ENCODE results near the gene PRICKLE4.
"Not testable (repeated sequence)": the region's sequence is repeated elsewhere in the genome, so short reads cannot be mapped to it uniquely, and the experiment has no call there.

The PRICKLE4 gene

DNA sequence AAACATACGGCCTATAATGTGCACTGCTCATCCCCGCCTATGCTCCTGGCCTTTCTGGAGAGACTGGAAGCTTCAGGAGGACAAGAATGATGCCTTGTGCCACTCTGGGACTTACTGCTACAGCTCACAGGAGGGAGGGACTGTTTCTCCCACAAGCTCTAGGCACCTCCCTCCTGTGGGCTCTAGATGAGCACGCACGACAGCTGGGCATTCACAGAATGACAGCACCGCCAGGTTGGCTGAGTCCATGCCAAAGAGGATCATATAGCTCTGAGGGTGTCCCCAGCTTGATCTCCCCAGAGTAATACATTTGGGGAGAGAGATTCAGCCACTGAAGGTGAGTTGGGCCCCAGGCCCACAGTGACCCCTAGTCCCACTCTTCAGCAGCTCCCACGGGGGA, 23.3 kb upstream of the PRICKLE4 start:
- Mint-ChIP-seq H3K27me3 (peaks cover 22% of the 10 kb centered on the region), H3K36me3 (no peaks in the 10 kb centered on the region), H3K9me3 (no peaks in the 10 kb centered on the region), H3K27ac (no peak overlapping the region), H3K4me3 (no peak overlapping the region), H3K4me1 (no peaks in the 10 kb centered on the region)
- no peak for DNase-seq
- CTCF ChIA-PET: no interaction called here

DNA sequence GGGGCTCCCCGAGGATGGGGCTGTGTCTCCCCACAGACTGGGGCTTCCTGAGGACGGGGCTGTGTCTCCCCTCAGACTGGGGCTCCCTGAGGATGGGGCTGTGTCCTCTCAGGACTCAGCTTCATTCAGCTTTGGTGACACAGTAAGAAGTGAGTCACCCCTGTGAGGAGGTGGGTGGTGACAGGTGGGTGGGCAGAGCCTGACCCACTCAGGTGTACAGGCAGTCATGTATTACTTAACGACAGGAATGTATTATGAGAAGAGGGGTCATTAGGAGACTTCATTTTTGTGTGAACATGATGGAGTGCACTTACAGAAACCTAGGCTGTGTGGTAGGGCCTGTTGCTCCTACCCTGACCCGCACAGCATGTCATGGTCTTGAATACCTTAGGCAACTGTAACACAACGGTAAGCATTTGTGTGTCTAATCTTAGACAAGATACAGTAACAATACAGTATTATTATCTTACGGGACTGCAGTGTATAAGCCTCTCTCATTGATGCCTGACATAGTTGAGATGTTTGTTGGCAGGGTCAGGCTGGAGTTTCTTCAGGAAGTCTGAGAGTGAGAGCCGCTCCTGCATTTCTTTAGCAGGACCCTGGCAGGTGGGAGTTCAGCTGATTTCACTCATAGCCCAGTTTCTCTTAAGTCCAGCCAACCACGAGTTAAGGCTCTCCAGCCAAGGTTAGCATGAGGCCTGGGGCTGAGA, 22.5 kb upstream of the PRICKLE4 start:
- Mint-ChIP-seq H3K27me3 (peaks cover 22% of the 10 kb centered on the region), H3K36me3 (no peaks in the 10 kb centered on the region), H3K9me3 (no peaks in the 10 kb centered on the region), H3K4me3 (no peak overlapping the region), H3K27ac (no peak overlapping the region), H3K4me1 (no peaks in the 10 kb centered on the region)
- CTCF ChIA-PET: no interaction called here
- no peak for DNase-seq

GRCh38 chr6:41758641-41759035, 21.9 kb upstream of the PRICKLE4 start:
- Mint-ChIP-seq H3K9me3 (no peaks in the 10 kb centered on the region), H3K27me3 (peaks cover 22% of the 10 kb centered on the region), H3K4me3 (no peak overlapping the region), H3K4me1 (no peaks in the 10 kb centered on the region), H3K27ac (no peak overlapping the region), H3K36me3 (no peaks in the 10 kb centered on the region)
- DNase-seq: no peak
- CTCF ChIA-PET: no interaction called here

- H3K36me3 Mint-ChIP-seq: no peaks in the 10 kb centered on the region
- no peak overlapping the region for H3K27ac Mint-ChIP-seq
- H3K27me3 Mint-ChIP-seq: peaks cover 17% of the 10 kb centered on the region
- no peak overlapping the region for H3K4me3 Mint-ChIP-seq
- no peaks in the 10 kb centered on the region for H3K4me1 Mint-ChIP-seq
- no peak for DNase-seq
- CTCF ChIA-PET: no interaction called here
- H3K9me3 Mint-ChIP-seq: no peaks in the 10 kb centered on the region
Measured at GRCh38 chr6:41759106-41759904, 21.3 kb upstream of the PRICKLE4 start.

DNA sequence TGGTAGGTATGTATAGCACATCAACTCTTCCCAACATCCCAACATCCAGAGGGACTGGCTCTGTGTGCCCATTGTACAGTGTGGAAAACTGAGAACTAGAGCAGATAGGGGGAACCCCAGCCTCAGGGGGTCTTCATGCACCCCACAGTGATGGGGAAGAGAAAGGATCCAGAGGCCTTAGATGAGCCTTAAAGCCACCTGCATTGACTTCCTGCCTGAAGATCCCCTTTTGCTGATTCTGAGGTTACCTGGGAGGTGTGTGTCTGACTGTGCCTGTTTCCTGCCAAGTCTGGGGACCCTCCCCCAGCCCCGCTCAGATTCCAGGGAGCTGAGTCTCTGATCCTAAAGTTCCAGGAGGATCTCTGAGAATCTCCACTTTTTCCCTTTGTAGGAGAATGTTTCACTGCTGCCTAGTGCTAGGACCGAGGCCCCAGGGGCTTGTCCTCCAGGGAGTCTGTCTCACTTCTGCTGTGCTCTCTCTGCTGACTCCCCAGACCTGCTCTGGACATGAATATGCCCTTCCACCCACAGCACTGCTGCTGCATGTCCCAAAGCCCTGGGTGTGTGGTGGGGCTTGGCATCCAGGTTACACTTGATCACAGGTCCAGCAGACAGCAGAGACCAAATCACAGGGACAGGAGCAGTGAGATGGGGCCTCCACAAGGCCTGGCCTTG, 20.5 kb upstream of the PRICKLE4 start:
- no peaks in the 10 kb centered on the region for H3K4me1 Mint-ChIP-seq
- no peaks in the 10 kb centered on the region for H3K36me3 Mint-ChIP-seq
- no peak overlapping the region for H3K27ac Mint-ChIP-seq
- CTCF ChIA-PET: no interaction called here
- peaks cover 17% of the 10 kb centered on the region for H3K27me3 Mint-ChIP-seq
- H3K9me3 Mint-ChIP-seq: no peaks in the 10 kb centered on the region
- DNase-seq: no peak
- no peak overlapping the region for H3K4me3 Mint-ChIP-seq

GRCh38 chr6:41763470-41763869, 17.1 kb upstream of the PRICKLE4 start:
- Mint-ChIP-seq H3K4me3 (no peak overlapping the region), H3K27ac (no peak overlapping the region), H3K27me3 (peaks cover 13% of the 10 kb centered on the region), H3K9me3 (no peaks in the 10 kb centered on the region), H3K4me1 (peaks cover 4% of the 10 kb centered on the region), H3K36me3 (no peaks in the 10 kb centered on the region)
- DNase-seq: no peak
- CTCF ChIA-PET: interaction anchor here (0.9 kb wide), 1 partner anchor 13 kb away, joined by 6 read pairs; no protein-coding TSS in a partner anchor

DNA sequence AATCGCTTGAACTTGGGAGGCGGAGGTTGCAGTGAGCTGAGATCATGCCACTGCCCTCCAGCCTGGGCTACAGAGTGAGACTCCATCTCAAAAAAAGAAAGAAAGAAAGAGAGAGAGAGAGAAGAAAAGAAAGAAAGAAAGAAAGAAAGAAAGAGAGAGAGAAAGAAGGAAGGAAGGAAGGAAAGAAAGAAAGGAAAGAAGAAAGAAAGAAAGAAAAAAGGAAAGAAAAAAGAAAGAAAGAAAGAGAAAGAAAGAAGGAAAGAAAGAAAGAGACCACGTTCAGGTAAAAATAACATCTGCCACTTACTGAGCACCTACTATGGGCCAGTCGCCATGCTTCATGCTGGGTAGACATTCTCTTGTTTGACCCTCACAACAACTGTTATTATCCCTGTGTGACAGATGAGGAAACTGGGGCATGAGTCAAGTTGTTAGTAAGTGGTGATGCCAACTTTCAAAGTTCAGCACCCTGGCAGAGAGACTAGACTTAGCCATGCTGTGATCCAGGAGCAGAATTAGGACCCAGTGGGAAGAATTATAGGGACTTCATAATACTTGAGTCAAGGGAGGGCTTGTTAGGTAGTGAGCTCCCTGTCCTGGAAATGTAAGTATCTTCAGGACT, 14.4 kb upstream of the PRICKLE4 start:
- H3K27me3 Mint-ChIP-seq, CTCF ChIA-PET, H3K4me3 Mint-ChIP-seq, H3K9me3 Mint-ChIP-seq, H3K27ac Mint-ChIP-seq, DNase-seq, H3K36me3 Mint-ChIP-seq: not testable (repeated sequence)
- H3K4me1 Mint-ChIP-seq: peaks cover 13% of the 10 kb centered on the region

DNA sequence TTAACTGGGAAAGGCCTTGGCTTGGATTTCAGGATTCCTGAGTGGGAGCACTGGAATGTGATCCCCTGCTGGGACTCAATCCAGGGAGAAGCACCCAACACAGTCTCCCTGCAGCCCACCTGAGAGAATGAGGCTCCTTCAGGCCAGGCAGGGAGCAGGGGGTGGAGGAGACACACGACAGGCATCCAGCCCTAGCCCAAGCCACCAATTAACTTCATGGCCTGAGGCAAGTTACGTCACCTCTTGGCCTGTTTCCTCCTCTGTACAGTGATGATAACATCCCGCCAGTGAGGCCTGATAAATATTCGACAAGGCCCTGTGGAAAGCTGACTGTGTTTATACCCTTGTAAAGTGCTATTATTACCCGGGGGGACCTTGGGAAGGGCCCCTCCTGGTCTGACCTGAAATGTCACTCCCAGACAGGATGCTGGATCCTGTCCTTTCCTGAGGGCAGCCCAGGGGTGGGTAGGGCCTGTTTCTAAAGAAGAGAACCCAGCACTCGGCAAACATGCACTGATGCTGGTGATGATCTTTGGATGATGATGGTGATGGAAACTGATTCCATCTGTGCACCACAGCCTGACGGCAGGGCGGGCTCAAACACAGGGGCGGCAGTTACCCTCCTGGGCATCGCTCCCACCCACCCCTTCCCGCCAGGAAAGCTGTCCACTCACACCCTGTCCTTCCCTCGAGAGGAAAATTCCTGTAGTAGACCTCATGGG, 13.3 kb upstream of the PRICKLE4 start:
- no peak overlapping the region for H3K27ac Mint-ChIP-seq
- H3K9me3 Mint-ChIP-seq: no peaks in the 10 kb centered on the region
- CTCF ChIA-PET: interaction anchor here (1.3 to 1.8 kb wide), 2 partner anchors 10 to 19 kb away, joined by 4 to 9 read pairs; no protein-coding TSS in a partner anchor
- H3K27me3 Mint-ChIP-seq: peaks cover 7% of the 10 kb centered on the region
- no peak for DNase-seq
- H3K4me1 Mint-ChIP-seq: peaks cover 13% of the 10 kb centered on the region
- no peak overlapping the region for H3K4me3 Mint-ChIP-seq
- H3K36me3 Mint-ChIP-seq: peaks cover 5% of the 10 kb centered on the region

DNA sequence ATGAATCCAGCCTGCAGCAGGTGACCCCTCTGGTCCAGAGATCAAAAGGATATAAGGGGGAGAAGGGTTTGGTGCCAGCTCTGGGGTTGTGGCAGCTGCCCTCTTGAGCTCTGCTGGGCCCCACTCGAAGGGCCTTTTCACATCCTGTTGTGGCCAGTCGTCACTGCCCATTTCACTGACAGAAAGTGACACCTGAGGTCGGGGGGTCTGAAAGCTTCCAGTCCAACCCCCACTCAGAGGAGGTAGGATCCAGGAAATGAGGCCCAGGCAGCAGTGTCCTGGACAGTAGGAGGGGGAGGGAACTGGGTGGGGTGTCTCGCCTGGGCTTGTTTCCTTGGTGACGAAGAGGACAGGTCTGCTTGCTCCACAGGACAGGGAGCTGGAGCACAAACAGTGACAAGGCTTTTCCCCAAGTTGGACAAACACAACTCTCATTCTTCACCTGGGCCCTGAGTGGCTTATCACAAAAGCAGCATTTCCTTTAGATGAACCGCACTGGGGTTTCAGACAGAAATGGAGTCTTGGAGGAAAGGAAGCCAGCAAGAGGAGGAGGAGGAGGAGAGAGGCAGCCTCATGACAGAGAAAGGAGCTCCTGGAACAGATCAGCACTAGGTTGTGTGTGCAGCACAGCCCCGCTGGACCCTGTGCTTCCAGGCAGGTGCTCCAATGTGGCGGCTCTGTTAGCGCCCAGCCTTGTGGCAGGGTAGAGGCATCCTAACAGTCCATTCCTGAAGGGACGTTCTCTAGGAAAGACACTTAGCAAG, 11.9 kb upstream of the PRICKLE4 start:
- CTCF ChIA-PET: interaction anchor here (1.8 kb wide), 1 partner anchor 9 kb away, joined by 9 read pairs; no protein-coding TSS in a partner anchor
- peaks cover 13% of the 10 kb centered on the region for H3K4me1 Mint-ChIP-seq
- no peaks in the 10 kb centered on the region for H3K9me3 Mint-ChIP-seq
- H3K27ac Mint-ChIP-seq: peak overlapping the region; percentile 42
- H3K27me3 Mint-ChIP-seq: peaks cover 7% of the 10 kb centered on the region
- no peak overlapping the region for H3K4me3 Mint-ChIP-seq
- H3K36me3 Mint-ChIP-seq: peaks cover 8% of the 10 kb centered on the region
- DNase-seq: peak; percentile 25

DNA sequence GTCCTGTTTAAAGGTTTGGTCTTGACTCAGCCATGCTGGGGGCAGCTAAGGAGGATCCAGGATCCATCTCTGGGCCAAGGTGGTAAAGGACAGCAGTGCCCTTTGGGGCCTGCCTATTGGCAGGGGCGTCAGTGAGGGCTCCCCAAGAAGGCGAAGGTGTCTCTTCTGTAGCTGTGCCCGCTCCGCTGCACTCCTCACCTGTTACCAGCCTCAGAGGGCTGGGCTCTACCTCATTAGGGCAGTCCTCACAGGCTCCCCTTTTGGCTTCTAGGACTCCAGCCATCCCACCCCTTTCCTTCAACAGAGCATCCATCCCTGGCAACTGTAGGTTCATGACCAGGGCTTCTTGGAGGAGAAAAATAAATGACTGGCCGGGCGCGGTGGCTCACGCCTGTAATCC, 11.2 kb upstream of the PRICKLE4 start:
- peaks cover 7% of the 10 kb centered on the region for H3K27me3 Mint-ChIP-seq
- no peak overlapping the region for H3K27ac Mint-ChIP-seq
- DNase-seq: no peak
- peaks cover 13% of the 10 kb centered on the region for H3K4me1 Mint-ChIP-seq
- H3K36me3 Mint-ChIP-seq: peaks cover 8% of the 10 kb centered on the region
- no peaks in the 10 kb centered on the region for H3K9me3 Mint-ChIP-seq
- no peak overlapping the region for H3K4me3 Mint-ChIP-seq
- CTCF ChIA-PET: interaction anchor here (1.8 kb wide), 1 partner anchor 8 kb away, joined by 9 read pairs; no protein-coding TSS in a partner anchor

DNA sequence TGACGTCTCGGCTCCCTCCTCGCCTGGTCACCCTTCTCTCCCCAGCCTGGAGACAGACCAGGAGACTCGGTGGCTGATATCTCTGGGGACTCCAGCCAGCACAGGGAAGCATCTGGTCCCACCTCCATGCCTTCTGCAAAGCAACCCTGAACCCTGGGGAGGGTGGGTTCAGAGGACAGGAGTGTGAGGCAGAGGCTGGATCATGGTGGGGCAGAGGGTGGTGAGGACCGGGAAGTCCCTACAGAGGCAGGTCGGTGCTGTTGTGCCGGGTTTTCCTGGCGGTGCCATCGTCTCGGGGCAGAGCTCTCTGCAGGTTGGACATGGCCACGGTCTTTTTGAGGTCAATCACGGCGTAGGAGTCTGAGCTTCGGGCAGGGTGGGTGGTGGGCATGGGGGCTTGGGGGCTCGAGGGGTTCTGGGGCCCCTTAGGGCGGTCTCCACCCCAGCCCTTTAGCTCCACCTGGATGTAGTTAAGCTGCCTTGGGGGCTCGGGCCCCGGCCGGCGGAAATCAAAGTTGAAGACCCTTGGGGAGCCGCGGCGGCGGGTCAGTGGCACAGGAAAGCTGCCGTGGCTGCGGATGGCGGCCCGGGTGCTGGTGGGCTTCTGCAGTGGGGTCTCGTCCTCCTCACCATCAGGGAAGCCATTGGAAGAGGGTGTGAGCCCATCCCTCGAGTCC, 10.1 kb upstream of the PRICKLE4 start:
- DNase-seq: no peak
- H3K9me3 Mint-ChIP-seq: no peaks in the 10 kb centered on the region
- peaks cover 13% of the 10 kb centered on the region for H3K4me1 Mint-ChIP-seq
- no peak overlapping the region for H3K4me3 Mint-ChIP-seq
- peaks cover 8% of the 10 kb centered on the region for H3K36me3 Mint-ChIP-seq
- H3K27ac Mint-ChIP-seq: no peak overlapping the region
- H3K27me3 Mint-ChIP-seq: peaks cover 7% of the 10 kb centered on the region
- CTCF ChIA-PET: no interaction called here

DNA sequence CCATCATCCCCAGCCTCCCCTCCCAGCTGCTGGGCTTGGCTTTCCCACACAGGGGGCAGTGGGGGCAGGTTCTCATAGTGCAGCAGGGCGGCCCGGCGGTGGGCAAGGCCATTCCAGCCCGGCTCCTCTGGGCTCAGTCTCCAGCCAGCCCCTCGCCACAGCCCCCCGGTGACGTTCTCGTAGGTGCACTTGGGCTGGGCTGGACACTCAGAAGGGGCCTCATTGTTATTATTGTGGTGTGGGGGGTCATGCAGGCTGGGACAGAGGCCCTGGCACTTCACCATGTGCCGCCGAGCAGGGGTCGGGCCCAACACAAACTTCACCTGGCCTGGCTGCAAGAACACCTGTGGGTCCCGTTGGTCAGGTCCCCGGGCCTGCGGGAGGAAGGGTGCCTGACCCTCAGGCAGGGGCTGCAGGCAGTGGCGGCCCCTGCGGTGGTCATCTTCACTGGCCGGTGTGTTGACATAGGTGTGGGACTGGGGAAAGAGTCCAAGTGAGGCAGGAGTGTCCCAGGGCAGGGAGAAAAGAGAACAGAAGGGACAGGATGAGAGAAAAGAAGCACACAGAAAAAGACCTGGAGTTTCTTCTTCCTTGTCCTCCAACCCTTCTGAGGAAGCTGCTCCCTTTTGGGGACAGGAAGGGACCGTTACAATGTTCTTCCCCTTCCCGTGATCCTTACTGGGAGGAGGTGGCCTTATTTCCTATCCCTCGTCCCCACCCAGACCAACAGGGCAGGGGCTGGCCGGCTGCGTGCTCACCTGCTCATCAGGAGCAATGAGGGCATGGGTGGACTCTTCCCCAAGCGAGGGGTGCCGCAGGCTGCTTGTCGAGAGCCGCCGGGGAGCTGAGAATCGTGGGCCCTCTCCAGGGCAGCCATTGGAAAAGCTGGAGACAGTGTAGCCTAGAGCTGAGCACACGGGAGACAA, 9.3 kb upstream of the PRICKLE4 start:
- H3K9me3 Mint-ChIP-seq: no peaks in the 10 kb centered on the region
- H3K27me3 Mint-ChIP-seq: peaks cover 3% of the 10 kb centered on the region
- no peak overlapping the region for H3K27ac Mint-ChIP-seq
- peaks cover 8% of the 10 kb centered on the region for H3K36me3 Mint-ChIP-seq
- H3K4me1 Mint-ChIP-seq: peaks cover 13% of the 10 kb centered on the region
- no peak for DNase-seq
- no peak overlapping the region for H3K4me3 Mint-ChIP-seq
- CTCF ChIA-PET: no interaction called here

Data from activated naive CD4-positive, alpha-beta T cell treated with anti-CD3 and anti-CD28 coated beads, Interleukin-2, amount 10 ng/mL, durations not matched to agents 7 days and 5 days (primary cell).